SK-N-SH treated with all-trans-retinoic acid at 6 μM for 48 hours (cell line): Measurements from ENCODE around the gene MS4A18.

ENCODE experiments used
- BACH2 ChIP-seq: fragments of 250-450 bp; sonication (Bioruptor Pico); IDR thresholded peaks from 2 replicates; pipeline ENCODE4 v1.9.0; 2021; ENCODE audit warnings: mild to moderate bottlenecking, borderline replicate concordance
- CSDC2 ChIP-seq: fragments of 250-450 bp; sonication (Bioruptor Pico); IDR thresholded peaks from 2 replicates; pipeline ENCODE4 v1.5.0; 2020; ENCODE audit warnings: mild to moderate bottlenecking, moderate library complexity
- CSRNP3 ChIP-seq: fragments of 250-450 bp; sonication (Bioruptor Pico); IDR thresholded peaks from 2 replicates; pipeline ENCODE4 v1.5.1; 2021; ENCODE audit warnings: mild to moderate bottlenecking, moderate library complexity
- GLIS3 ChIP-seq: fragments of 250-450 bp; sonication (Bioruptor Pico); IDR thresholded peaks from 2 replicates; pipeline ENCODE4 v1.5.0; 2020; ENCODE audit warnings: mild to moderate bottlenecking, moderate library complexity
- OSR1 ChIP-seq: fragments of 250-450 bp; sonication (Bioruptor Pico); IDR thresholded peaks from 2 replicates; pipeline ENCODE4 v1.8.0; 2022; ENCODE audit warnings: moderate library complexity, mild to moderate bottlenecking, inconsistent platforms
- RARB ChIP-seq: fragments of 250-450 bp; sonication (Bioruptor Pico); IDR thresholded peaks from 2 replicates; pipeline ENCODE4 v1.8.0; 2021; ENCODE audit warnings: mild to moderate bottlenecking, moderate library complexity
- ZC3H10 ChIP-seq: fragments of 250-450 bp; sonication (Bioruptor Pico); IDR thresholded peaks from 2 replicates; pipeline ENCODE4 v1.5.1; 2021; ENCODE audit warnings: mild to moderate bottlenecking, moderate library complexity

DNA sequence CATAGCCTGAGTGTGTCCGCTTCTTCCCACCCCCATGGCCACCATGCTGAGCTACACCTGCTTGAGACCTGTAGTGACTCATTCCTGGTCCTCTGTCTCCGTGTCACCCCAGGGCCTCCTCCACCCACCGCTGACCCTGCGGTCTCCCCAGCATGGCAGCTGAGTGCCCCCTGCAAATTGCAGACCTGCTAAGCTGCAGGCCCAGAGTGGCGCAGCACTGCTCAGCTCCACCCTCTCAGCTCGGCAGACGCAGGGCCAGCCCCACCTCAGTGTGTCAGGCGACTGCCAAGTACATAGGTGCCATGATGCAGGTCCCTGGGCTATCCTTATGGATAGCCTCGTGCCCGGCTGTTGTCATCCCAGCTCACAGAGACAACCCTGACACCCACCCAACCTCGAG is 45.3 kb downstream of the MS4A18 start:
- no peak for TF ChIP-seq BACH2
- no peak for TF ChIP-seq ZC3H10 (CRISPR knock-in tag)
- TF ChIP-seq CSRNP3 (CRISPR knock-in tag): no peak
- no peak for TF ChIP-seq CSDC2
- no peak for TF ChIP-seq RARB (CRISPR knock-in tag)
- TF ChIP-seq OSR1: no peak
- no peak for TF ChIP-seq GLIS3 (CRISPR knock-in tag)
